Measurements from ENCODE around the gene FLT1. TPM values are rescaled to one million over a fixed set of nuclear protein-coding genes. Genes with fewer than 3 reads are reported as not detected.
A peak's percentile ranks its signal among the peaks of the same experiment; 100 is the strongest.

FLT1 gene
- total RNA-seq, 1 donor from 2014 or later, result 12.6 TPM

- DNase-seq (ENCODE audit: low spot score), result no peak
- ATAC-seq, result no peak
Observed at GRCh38 chr13:28392896-28393505, 101.9 kb downstream of the FLT1 start.

DNA sequence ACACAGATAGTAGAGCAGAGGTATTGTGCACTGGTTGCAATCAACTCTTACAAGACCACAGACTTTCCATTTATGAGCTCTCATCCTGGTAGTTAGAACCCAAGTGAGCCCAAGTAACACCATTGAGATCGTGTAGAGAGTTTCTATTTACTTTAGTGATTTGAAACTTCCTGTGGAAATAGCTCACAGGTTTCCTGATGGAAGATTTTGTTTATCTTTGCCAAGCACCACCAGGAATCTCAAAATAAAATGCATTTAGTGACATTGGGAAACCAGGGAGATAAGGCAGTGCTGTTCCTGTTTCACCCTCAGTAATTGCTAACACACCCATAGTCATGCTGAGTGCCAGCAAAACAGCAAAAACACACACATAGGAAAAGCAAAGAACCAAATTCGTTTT lies 102.5 kb downstream of the FLT1 start:
- no peak for DNase-seq (ENCODE audit: low spot score)
- ATAC-seq, result peak; percentile 37

- DNase-seq (ENCODE audit: low spot score) (no peak), ATAC-seq (no peak)
Observed at GRCh38 chr13:28387740-28388501, 107.0 kb downstream of the FLT1 start.

- ATAC-seq (no peak), DNase-seq (ENCODE audit: low spot score) (no peak)
Observed at GRCh38 chr13:28385362-28385761, 109.6 kb downstream of the FLT1 start.

- ATAC-seq (no peak), DNase-seq (ENCODE audit: low spot score) (no peak)
Observed at GRCh38 chr13:28384789-28385188, 110.1 kb downstream of the FLT1 start.

GRCh38 chr13:28380319-28380718 lies 114.6 kb downstream of the FLT1 start:
- DNase-seq (ENCODE audit: low spot score), result no peak
- no peak for ATAC-seq

GRCh38 chr13:28379371-28380083 lies 115.4 kb downstream of the FLT1 start:
- DNase-seq (ENCODE audit: low spot score) (no peak), ATAC-seq (no peak)

- DNase-seq (ENCODE audit: low spot score) (no peak), ATAC-seq (no peak)
Observed at GRCh38 chr13:28376604-28377003, 118.3 kb downstream of the FLT1 start.

DNA sequence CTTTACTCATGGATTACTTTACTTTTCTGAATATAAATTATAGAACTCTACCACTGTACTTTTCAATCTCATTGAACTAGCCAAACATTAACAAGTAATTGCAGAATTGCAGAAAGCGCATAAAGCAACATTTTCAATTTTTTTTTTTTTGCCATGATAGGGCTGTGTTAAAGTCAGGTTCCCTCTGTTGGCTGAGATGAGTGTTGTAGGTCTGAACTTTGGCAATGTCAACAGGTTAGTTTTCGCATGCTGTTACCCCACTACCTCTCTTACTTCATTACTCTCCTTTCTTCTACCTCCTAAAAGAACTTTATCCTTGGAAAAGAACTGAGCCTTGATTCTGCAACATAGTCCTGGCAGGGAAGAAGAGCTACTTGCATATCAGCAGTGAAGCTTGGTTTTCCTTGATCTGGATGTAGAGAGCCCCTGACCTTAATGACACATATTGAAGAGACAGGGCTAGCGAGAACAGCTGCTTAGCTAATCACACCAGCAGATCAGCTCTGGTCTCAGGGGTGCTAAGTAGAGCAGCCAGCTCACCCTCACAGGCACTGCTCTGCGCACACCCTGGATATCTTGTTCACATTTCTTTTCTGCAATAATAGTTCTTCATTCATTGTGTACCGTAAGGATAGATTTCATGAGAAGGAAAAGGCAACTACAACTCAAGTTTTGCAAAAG lies 119.5 kb downstream of the FLT1 start:
- DNase-seq (ENCODE audit: low spot score) (no peak), ATAC-seq (no peak)

DNA sequence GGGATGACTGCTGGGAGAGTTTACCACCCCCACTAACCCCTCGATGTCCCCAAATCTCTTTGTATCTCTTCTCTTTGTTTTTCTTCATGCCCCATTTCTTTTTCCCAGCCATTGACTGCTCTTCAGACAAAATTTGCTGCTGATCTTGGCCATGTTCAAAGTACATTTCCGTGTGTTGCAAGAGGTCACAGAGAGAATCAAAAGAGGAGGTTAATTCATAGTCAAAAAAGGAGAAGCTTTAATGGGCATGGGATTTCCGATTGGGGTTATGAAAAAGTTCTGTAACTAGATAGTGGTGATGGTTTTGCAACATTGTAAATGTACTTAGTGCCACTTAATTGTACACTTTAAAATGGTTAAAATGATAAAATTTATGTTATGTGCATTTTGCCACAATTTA lies 121.1 kb downstream of the FLT1 start:
- no peak for DNase-seq (ENCODE audit: low spot score)
- peak; percentile 65 for ATAC-seq

DNA sequence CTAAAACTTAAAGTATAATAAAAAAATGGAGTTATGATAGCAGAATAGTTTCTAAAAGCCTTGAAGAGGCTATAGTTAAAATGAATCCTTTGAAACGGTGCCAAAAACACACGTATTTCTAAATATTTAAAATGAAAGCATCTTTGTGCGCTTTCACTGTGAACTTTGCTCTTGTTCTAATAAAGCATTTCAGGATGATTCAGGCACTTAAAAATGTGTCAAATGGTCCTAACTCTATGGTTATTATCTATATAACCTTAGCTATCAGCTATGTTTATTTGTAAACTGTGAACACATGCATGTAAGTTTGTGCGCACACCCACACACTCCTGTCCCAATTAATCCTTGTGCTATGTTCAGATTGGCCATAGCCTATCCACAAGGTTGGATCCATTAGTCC lies 124.5 kb downstream of the FLT1 start:
- ATAC-seq (no peak), DNase-seq (ENCODE audit: low spot score) (no peak)

- ATAC-seq (no peak), DNase-seq (ENCODE audit: low spot score) (no peak)
Observed at GRCh38 chr13:28358708-28359107, 136.2 kb downstream of the FLT1 start.

DNA sequence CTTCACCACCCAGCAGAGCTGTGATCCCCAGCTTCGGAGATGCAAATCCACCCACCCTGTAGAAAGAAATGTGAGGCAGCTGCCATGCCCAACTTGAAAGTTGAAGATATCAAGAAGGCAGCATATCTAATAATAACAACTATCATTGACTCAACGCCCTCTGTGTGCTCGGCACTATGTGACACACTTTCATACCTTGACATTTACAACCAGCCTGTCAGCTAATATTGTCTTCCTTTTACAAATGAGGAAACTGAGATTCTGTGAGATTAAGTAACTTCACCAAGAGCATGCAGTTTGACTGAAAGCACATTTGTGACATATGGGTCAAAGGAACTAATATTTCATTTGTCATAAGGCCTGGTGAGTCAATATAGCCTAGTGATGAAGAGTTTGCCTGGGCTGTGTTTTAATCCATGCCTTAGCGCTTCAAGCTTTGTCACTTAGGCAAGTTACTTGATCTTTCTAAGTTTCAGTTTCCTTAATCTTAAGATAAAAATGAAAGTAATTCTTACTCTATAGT lies 137.0 kb downstream of the FLT1 start:
- no peak for ATAC-seq

DNA sequence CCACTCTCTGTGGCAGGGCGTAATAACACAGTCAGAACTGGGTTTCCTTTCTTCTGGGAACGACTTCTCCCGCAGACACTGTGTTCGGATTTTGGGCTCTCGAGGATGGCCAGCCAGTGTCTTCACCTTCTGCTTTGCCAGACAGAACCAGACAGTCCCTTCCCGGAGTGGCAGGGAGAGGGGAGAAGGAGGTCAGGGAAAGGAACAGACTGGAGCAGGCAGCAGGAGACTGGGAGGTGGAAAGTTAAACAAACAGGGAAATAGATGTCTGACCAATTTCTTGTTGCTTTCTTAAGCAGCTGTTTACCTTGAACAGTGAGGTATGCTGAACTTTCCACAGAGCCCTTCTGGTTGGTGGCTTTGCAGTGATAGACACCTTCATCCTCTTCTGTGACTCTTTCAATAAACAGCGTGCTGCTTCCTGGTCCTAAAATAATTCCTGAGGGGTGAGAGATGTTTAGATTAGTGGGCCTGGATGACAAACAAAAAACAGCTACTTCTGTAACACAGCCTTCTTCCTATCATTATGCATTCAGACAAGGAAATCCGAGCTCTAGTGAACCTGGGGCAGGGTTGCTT lies 137.6 kb downstream of the FLT1 start:
- DNase-seq (ENCODE audit: low spot score) (no peak), ATAC-seq (no peak)

More for the DNA sequence above, 137.0 kb downstream of the FLT1 start:
- no peak for DNase-seq (ENCODE audit: low spot score)

DNA sequence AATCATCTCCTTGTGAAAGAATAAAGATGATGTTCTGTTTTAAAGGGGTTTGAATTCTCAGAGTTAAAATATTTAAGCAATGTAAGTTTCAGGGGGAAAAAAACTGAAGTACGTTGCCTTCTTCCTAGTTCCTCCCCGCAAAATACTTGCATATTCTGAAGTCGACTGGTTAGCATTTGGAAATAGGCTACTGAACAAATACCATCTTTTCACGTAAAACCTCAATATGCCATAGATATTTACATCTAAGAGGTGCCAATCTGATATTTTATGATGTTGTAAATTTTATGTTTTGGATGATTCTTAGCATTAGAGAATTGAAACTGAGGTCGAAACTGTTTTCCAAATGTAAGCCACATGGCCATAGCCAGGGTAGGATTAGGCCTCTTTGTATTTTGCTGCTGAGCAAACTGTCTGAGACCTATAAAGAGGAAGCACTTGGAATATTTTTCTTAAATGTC lies 138.3 kb downstream of the FLT1 start:
- no peak for DNase-seq (ENCODE audit: low spot score)

DNA sequence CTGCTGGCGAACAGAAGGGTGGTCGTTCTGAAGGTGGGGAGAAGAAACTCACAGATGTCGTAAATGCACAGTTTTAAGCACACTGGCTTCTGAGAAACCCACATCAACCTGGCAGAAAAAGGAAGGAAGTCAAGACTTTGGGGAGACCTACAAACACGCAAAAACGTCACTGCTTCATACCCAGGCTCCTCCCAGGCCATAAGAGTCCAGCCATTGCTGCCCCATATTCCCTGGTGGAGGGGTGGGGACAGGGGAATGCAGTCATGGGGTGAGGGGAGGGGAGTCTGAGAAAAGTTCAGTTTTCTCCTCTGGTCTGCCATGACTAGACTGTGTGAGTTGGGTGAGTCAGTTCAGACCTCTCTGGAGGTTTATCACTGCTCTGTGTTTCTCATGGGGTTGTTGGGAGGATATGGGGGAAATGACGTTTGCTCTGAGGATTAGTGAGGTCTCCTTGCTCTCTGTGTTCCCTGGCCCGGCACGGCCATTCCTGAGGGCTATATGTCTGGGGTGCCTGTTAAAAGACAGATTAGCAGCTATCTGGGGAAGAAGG lies 139.0 kb downstream of the FLT1 start:
- ATAC-seq, result no peak

More for the DNA sequence above, 138.3 kb downstream of the FLT1 start:
- no peak for ATAC-seq

GRCh38 chr13:28355046-28355821 lies 139.7 kb downstream of the FLT1 start:
- DNase-seq (ENCODE audit: low spot score) (no peak), ATAC-seq (no peak)

More for the DNA sequence above, 139.0 kb downstream of the FLT1 start:
- no peak for DNase-seq (ENCODE audit: low spot score)

DNA sequence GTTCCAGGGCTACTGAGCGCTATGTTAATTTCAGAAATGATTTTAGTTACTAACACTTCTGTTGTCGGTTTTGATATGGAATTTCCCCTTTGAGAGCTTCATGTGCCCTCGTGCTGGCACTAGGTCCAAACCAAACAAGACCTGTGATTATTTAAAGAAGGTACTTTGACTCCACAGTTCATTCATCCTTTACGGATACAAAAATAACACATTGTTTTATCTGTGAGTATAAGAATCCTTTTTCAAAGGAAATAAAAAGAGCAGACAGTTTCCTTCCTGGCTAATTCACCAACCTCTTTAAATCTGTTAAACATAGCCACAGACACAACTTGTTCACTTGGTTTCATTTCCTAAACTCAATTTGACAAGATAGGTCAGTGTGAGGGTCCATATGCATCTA lies 141.2 kb downstream of the FLT1 start:
- DNase-seq (ENCODE audit: low spot score), result no peak
- ATAC-seq, result peak; percentile 79

- ATAC-seq (no peak), DNase-seq (ENCODE audit: low spot score) (no peak)
Observed at GRCh38 chr13:28349907-28350654, 144.8 kb downstream of the FLT1 start.

All from left lobe of liver (tissue), 2 donors.